MM.1S (cell line): ENCODE results near the gene GGA2.

Source experiments
- EZH2 ChIP-seq: fragments of 300-600 bp; sonication (generic); optimal IDR thresholded peaks from 2 replicates; pipeline ENCODE3; 2017; ENCODE audit warnings: low read depth, mild to moderate bottlenecking, antibody characterized with exemption, low read length, mixed read lengths
- TF ChIP-seq, protein P1 (sequence below): fragments of 300-600 bp; sonication (generic); IDR thresholded peaks from 2 replicates; pipeline ENCODE4 v1.5.1; 2016; ENCODE audit warnings: antibody characterized with exemption, low read length, mixed read lengths

GRCh38 chr16:23465179-23465578 is 45.1 kb downstream of the GGA2 start:
- TF ChIP-seq, protein P1, sequence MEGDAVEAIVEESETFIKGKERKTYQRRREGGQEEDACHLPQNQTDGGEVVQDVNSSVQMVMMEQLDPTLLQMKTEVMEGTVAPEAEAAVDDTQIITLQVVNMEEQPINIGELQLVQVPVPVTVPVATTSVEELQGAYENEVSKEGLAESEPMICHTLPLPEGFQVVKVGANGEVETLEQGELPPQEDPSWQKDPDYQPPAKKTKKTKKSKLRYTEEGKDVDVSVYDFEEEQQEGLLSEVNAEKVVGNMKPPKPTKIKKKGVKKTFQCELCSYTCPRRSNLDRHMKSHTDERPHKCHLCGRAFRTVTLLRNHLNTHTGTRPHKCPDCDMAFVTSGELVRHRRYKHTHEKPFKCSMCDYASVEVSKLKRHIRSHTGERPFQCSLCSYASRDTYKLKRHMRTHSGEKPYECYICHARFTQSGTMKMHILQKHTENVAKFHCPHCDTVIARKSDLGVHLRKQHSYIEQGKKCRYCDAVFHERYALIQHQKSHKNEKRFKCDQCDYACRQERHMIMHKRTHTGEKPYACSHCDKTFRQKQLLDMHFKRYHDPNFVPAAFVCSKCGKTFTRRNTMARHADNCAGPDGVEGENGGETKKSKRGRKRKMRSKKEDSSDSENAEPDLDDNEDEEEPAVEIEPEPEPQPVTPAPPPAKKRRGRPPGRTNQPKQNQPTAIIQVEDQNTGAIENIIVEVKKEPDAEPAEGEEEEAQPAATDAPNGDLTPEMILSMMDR = no peak
- no peak for TF ChIP-seq EZH2
